ENCODE measurements around the gene PIP4P1.

PIP4P1 gene

DNA sequence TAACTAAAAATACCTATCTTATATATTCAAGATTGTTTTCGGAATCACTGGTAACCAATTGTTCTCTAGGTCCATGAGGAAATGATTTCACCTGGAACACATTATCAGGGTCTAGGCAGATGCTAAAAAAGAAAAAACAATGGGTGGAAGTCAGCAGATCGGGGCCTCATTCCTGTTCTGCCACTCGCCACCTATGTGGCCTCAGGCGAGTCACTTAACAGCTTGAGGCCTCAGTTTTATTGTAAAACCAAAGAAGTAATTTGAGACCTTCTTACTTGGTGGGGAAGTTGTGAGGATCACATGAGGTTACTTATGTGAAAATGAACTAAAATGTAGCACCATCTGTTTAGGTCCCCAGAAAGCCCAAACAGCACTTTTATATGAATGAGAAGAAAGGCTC lies 37.9 kb upstream of the PIP4P1 start:
- TF ChIP-seq CTCF (conservative IDR thresholded peaks at IDR 0.05; ENCODE audit: low read depth, low read length), result no peak
- peak; percentile 40 for DNase-seq (ENCODE audit: low read depth)
- no peak overlapping the region for H3K4me3 ChIP-seq (ENCODE audit: low read depth, low read length)

- no peak for TF ChIP-seq CTCF (conservative IDR thresholded peaks at IDR 0.05; ENCODE audit: low read depth, low read length)
- no peak overlapping the region for H3K4me3 ChIP-seq (ENCODE audit: low read depth, low read length)
- DNase-seq (ENCODE audit: low read depth), result no peak
Measured at GRCh38 chr14:20498622-20499021, 37.4 kb upstream of the PIP4P1 start.

DNA sequence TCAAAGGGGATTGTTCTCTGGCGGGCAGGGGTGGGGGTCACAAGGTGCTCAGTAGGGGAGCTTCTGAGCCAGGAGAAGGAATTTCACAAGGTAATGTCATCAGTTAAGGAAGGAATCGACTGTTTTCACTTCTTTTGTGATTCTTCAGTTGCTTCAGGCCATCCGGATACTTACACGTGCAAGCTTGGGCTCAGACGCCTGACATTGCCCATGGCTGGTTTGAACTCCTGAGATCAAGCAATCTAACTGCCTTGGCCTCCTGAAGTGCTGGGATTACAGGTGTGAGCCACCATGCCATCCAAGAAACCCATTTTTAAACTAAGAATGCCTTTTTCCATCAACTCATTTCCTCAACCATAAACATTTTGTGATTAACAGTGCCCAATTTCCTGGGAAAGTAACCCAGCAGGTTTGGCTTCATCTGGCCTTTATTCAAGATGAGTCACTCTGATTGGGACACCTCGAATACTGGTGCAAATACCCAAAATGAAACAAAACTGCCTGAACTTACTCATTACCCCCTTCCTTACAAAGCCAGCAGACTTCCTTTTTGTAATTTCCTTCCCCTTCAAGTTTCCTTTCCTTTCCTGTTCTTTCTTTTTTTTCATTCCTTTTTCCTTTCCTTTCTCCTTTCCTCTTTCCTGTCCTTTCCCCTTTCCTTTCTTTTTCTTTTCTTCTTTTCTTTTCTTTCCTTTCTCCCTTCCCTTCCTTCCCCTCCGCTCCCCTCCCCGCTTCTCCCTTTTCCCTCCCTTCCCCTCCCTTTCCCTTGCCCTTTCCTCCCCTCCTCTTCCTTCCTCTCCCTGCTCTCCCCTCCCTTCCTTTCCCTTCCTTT lies 33.9 kb upstream of the PIP4P1 start:
- no peak for TF ChIP-seq CTCF (conservative IDR thresholded peaks at IDR 0.05; ENCODE audit: low read depth, low read length)
- peak; percentile 30 for DNase-seq (ENCODE audit: low read depth)
- no peak overlapping the region for H3K4me3 ChIP-seq (ENCODE audit: low read depth, low read length)

- TF ChIP-seq CTCF (conservative IDR thresholded peaks at IDR 0.05; ENCODE audit: low read depth, low read length), result no peak
- DNase-seq (ENCODE audit: low read depth), result no peak
- H3K4me3 ChIP-seq (ENCODE audit: low read depth, low read length), result no peak overlapping the region
Measured at GRCh38 chr14:20493634-20494033, 32.4 kb upstream of the PIP4P1 start.

GRCh38 chr14:20492486-20492885 lies 31.3 kb upstream of the PIP4P1 start:
- no peak for TF ChIP-seq CTCF (conservative IDR thresholded peaks at IDR 0.05; ENCODE audit: low read depth, low read length)
- DNase-seq (ENCODE audit: low read depth), result peak; percentile 31
- no peak overlapping the region for H3K4me3 ChIP-seq (ENCODE audit: low read depth, low read length)

- no peak for DNase-seq (ENCODE audit: low read depth)
- H3K4me3 ChIP-seq (ENCODE audit: low read depth, low read length), result no peak overlapping the region
- TF ChIP-seq CTCF (conservative IDR thresholded peaks at IDR 0.05; ENCODE audit: low read depth, low read length), result no peak
Measured at GRCh38 chr14:20490563-20490962, 29.3 kb upstream of the PIP4P1 start.
